Dendritic cell treated with granulocyte-macrophage colony-stimulating factor and Interleukin-4, amounts not matched to agents 40 ng/mL and 50 ng/mL, for 4 days (primary cell): Measurements from ENCODE around the gene FOXC2.
"Not testable (repeated sequence)": the region's sequence is repeated elsewhere in the genome, so short reads cannot be mapped to it uniquely, and the experiment has no call there.

Experiments
- H3K27ac Mint-ChIP-seq: one replicate; pipeline ENCODE4 v1.8.0; 2022; ENCODE audit warnings: mild to moderate bottlenecking, mixed read lengths
- H3K27me3 Mint-ChIP-seq: one replicate; pipeline ENCODE4 v1.8.0; 2022; ENCODE audit warnings: mild to moderate bottlenecking, mixed read lengths
- H3K36me3 Mint-ChIP-seq: one replicate; pipeline ENCODE4 v1.8.0; 2022; ENCODE audit warnings: low read depth, mixed read lengths
- H3K4me1 Mint-ChIP-seq: one replicate; pipeline ENCODE4 v1.8.0; 2022; ENCODE audit warnings: low read depth, mixed read lengths
- H3K4me3 Mint-ChIP-seq: one replicate; pipeline ENCODE4 v1.8.0; 2022; ENCODE audit warnings: mild to moderate bottlenecking, moderate library complexity, mixed read lengths
- H3K9me3 Mint-ChIP-seq: one replicate; pipeline ENCODE4 v1.8.0; 2022; ENCODE audit warnings: mixed read lengths
- intact Hi-C: fragments of 100-400 bp; cut with micrococcal nuclease; formaldehyde crosslinking; loops from one replicate; pipeline ENCODE4 v1.15.0; 2022

FOXC2 gene

DNA sequence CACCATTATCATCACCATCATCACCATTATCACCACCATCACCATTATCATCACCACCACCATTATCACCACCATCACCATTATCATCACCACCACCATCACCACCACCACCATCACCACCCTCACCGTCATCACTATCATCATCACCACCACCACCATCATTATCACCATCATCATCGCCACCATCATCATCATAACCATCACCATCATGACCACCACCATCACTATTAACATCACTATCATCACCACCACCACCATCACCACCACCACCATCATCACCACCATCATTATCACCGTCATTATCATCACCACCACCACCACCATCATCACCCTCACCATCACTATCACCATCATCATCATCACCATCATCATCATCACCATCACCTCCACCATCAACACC is 20.9 kb downstream of the FOXC2 start:
- Mint-ChIP-seq H3K4me3 (no peak overlapping the region), H3K27me3 (peaks cover 14% of the 10 kb centered on the region), H3K9me3 (no peaks in the 10 kb centered on the region), H3K36me3 (no peaks in the 10 kb centered on the region), H3K27ac (no peak overlapping the region), H3K4me1 (no peaks in the 10 kb centered on the region)
- intact Hi-C loops: no loop called here

DNA sequence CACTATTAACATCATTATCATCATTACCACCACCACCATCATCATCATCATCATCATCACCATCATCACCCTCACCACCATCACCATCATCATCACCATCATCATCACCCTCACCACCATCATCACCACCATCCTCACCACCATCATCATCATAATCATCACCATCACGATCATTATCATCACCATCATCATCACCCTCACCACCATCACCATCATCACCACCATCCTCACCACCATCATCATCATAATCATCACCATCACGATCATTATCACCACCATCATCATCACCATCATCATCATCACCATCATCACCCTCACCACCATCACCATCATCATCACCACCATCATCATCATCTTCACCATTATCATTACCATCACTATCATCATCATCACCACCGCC is 21.3 kb downstream of the FOXC2 start:
- H3K4me1 Mint-ChIP-seq, intact Hi-C loops, H3K9me3 Mint-ChIP-seq, H3K27ac Mint-ChIP-seq, H3K36me3 Mint-ChIP-seq, H3K4me3 Mint-ChIP-seq: not testable (repeated sequence)
- peaks cover 16% of the 10 kb centered on the region for H3K27me3 Mint-ChIP-seq

DNA sequence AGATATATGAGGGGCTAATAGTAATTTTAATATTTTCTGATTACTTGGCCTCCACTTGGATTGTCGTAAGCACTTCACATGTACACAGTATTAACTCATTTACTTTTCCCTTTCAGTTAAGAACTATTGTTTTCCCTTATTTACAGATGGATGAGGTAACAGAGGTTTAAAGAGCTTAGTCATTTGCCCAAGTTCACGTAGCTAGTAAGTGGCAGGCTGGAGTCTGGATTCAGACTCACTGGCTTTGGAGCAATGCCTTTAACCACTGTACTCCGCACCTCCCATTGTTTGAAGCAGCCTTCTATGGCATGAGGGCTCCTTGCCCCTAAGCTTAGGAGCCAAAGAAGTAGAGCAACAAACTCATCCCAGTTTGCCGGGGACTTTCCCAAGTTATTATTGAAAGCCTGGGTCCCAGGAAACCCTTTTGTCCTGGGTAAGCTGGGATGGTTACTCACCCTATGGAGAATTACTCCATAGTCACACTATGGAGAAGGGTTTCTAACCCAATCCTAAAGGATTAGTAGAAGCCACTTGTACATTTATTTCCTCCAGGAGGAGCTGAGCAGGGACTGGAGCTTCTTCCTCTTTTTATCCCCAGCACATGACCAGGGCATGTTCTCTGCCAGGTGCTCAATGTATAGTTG is 24.0 kb downstream of the FOXC2 start:
- Mint-ChIP-seq H3K27me3 (peaks cover 28% of the 10 kb centered on the region), H3K36me3 (no peaks in the 10 kb centered on the region), H3K4me1 (no peaks in the 10 kb centered on the region), H3K27ac (no peak overlapping the region), H3K9me3 (no peaks in the 10 kb centered on the region), H3K4me3 (no peak overlapping the region)
- intact Hi-C loops: no loop called here

DNA sequence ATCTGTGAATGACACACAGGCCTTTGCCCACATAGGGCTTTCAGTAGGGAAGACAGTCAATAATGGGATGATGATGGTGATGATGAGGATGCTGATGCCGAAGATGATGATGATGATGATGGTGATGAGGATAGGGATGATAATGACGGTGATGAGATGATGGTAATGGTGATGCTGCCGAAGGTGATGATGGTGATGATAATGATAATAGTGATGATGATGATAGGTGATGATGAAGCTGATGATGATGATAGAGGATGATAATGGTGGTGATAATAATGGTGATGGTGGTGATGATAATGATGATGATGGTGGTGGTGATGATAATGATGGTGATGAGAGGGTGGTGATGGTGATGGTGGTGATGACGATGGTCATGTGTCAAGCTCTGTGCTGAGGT is 24.6 kb downstream of the FOXC2 start:
- intact Hi-C loops: no loop called here
- Mint-ChIP-seq H3K4me1 (no peaks in the 10 kb centered on the region), H3K36me3 (no peaks in the 10 kb centered on the region), H3K27me3 (peaks cover 27% of the 10 kb centered on the region), H3K27ac (no peak overlapping the region), H3K4me3 (no peak overlapping the region), H3K9me3 (no peaks in the 10 kb centered on the region)

DNA sequence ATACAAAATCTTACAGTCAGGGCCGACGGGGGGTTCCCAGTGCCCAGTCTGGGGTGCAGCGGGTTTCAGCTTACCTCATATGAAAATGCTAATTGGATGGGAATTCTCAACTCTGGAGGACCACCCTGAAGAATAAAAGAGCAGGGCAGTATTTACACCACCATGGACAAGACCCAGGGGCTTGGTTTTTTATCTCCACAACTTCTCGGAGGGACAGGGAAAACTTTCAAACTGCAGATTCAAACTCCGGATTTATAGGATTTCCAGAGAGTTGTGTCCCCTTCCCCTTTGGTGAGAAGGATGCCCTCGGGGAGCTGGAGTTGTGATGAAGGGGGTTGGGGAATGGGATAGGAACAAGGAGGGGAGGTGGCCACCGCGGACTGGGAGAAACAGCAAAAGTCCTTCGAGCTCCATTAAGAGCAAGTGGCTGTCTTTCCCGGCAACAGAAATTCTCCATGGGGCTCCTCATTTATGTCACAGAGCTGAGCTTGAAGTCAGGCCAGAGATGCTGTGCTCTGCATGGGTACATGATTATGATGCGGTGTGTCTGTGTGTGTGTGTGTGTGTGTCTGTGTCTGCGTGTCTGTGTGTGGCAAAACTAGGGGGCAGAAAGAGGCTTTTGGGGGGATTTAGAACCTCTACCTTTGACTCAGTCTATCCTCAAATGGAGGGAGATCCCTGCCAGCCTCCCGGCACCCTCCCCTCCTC is 27.4 kb downstream of the FOXC2 start:
- Mint-ChIP-seq H3K4me3 (no peak overlapping the region), H3K9me3 (no peaks in the 10 kb centered on the region), H3K27ac (no peak overlapping the region), H3K4me1 (no peaks in the 10 kb centered on the region), H3K36me3 (no peaks in the 10 kb centered on the region), H3K27me3 (peaks cover 35% of the 10 kb centered on the region)
- intact Hi-C loops: no loop called here

DNA sequence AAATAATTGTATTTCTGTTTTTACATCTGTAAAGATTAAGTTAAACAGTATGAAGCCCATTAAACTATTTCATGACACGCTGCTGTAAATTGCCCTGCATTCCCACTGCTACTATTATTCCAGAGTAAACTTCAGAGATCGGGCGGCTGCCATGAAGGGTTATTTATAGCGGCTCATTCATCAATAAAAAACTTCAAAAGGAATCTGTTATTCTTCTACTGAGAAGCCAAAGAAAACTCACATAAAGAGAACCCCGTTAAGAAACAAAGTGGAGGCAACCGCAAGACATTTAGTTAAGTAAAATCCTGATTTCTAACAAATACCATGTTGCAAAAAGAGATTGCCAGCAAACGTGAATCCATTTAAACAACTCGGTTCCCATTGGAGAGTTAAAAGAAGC is 28.1 kb downstream of the FOXC2 start:
- H3K36me3 Mint-ChIP-seq: no peaks in the 10 kb centered on the region
- H3K27ac Mint-ChIP-seq: no peak overlapping the region
- no peaks in the 10 kb centered on the region for H3K4me1 Mint-ChIP-seq
- intact Hi-C loops: no loop called here
- H3K4me3 Mint-ChIP-seq: no peak overlapping the region
- no peaks in the 10 kb centered on the region for H3K9me3 Mint-ChIP-seq
- H3K27me3 Mint-ChIP-seq: peaks cover 37% of the 10 kb centered on the region

DNA sequence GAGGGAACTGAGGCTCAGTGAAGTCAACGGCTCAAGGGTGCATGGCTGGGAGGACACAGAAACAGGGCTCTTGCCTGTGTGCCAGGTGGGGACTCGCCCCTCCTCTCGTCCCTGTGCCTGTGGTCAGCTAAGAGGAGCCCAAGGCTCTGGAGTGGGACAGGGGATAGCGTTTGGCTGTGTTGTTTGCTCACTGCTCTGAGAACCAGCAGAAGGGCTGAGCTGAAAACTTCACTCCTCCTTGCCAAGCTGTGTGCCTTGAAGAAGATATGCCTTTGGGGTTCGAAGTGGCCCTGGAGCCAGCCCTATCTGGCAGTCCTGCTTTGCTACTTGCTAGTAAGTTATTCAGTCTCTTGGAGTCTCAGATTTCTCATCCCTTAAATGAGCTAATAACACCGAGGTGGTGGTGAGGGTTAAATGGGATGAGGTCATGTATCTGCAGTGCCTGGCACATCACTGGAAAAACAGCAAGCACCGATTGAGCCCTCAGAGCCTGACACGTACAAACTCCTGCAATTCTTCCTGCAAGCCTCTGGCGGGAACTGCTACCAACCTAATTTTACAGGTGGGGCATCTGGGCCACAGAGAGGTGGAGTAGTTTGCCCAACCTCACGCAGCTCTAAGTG is 29.5 kb downstream of the FOXC2 start:
- peaks cover 38% of the 10 kb centered on the region for H3K27me3 Mint-ChIP-seq
- H3K4me3 Mint-ChIP-seq: no peak overlapping the region
- H3K36me3 Mint-ChIP-seq: no peaks in the 10 kb centered on the region
- intact Hi-C loops: no loop called here
- H3K27ac Mint-ChIP-seq: no peak overlapping the region
- no peaks in the 10 kb centered on the region for H3K9me3 Mint-ChIP-seq
- H3K4me1 Mint-ChIP-seq: no peaks in the 10 kb centered on the region

DNA sequence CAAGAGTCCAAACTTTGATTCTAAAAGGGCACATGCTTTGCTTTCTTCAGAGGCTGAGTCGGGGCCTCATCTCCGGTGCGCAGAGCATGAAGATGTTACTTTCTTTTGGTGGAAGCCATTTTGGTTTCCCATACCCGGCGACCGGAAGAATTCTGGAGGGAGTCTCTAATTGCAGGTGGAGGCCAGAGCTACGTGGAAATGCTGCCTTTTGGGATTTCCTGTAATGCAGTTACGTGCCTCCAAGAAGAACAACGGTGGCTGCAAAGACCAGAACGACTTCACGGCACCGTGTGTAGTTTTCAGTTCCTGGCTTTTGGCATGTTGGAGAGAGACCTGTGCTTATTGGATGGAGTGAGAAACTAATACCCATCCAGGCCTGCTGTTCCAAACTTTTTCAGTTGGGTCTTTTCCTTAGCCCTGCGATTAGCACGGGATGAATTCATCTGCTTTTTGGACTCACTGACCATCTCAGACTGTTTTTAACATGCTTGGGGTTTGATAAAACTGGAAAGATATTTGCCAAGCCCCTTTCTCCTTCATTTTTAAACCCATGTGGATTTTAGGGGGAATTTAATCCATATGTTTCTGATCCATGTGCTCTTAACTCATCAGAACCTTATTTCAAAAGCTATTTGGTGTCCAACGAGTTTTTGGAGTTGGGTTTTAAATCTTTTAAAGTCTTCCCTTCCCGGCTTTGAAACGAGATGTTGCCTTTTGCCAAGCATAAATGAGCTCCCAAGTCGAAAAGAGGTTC is 30.7 kb downstream of the FOXC2 start:
- Mint-ChIP-seq H3K4me3 (no peak overlapping the region), H3K27ac (no peak overlapping the region), H3K27me3 (peaks cover 35% of the 10 kb centered on the region), H3K4me1 (no peaks in the 10 kb centered on the region), H3K36me3 (no peaks in the 10 kb centered on the region), H3K9me3 (no peaks in the 10 kb centered on the region)
- intact Hi-C loops: no loop called here

DNA sequence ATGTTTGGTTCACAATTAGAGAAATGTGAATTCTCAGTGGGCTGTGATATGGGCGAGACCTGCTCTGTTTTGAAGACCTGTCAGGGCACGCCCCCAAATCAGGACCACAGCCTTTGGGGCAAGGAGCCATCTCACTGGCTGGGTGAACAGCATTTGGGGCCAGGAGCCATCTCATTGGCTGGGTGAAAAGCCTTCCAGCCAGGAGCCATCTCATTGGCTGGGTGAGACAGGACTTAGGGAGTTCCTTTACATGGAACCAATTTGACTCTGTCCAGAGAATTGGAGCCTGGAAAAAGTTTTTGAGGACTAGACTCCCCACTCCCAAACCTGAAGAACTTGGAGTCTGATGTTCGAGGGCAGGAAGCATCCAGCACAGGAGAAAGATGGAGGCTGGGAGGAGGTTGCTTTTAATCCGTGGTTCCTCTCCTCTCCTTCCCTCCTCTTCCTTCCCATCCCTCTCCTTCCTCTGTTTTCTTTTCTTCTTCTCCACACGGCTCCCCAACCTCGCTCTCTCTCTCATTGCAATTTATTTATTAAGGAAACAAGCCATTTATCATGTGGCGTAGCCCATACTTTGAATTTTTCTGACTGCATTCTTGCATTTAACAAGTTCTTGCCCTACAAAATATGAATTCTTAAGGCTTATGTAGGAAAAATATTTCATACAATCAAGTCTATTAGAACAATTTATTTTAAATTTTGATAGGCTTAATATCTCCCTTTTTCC is 31.4 kb downstream of the FOXC2 start:
- Mint-ChIP-seq H3K27me3 (peaks cover 32% of the 10 kb centered on the region), H3K27ac (no peak overlapping the region), H3K9me3 (no peaks in the 10 kb centered on the region), H3K36me3 (no peaks in the 10 kb centered on the region), H3K4me3 (no peak overlapping the region), H3K4me1 (no peaks in the 10 kb centered on the region)
- intact Hi-C loops: no loop called here

DNA sequence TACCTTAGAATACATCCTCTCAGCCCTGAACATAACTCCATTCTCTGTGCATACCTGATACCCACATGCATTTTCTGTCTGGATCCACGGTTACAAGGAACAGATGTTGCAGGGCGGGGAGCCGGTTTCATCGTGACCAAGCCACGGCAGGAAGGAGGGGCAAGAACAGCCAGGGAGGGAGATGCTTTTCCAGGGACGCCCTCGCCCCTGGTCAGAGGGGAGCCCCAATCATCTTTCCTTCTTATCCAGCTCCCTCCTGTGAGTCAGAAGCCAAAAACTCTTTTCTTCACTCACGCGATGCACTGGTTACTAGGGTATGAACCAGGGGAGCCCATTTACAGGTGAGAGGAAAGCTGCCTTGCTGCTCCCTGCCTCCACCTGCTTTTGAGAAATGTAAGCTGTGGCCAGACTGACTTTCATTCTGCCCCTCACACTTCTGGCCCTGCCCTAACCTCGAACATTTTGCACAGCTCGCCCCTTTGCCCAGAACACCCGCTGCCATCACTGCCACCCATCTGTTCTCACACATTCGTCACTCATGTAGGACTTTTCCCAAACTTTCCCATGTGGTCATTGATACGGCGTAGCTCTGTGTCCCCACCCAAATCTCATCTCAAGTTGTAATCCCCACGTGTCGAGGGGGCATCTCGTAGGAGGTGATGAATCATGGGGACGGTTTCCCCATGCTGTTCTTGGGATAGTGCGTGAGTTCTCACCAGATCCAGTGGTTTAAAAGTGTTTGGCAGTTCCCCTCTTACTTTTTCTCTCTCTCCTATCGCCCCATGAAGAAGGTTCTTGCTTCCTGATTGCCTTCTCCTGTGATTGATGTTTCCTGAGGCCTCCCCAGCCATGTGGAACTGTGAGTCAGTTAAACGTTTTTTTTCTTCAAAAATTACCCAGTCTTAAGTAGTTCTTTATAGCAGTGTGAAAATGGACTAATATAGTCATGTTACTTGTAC is 32.3 kb downstream of the FOXC2 start:
- peaks cover 8% of the 10 kb centered on the region for H3K9me3 Mint-ChIP-seq
- H3K4me1 Mint-ChIP-seq: no peaks in the 10 kb centered on the region
- H3K27ac Mint-ChIP-seq: no peak overlapping the region
- intact Hi-C loops: no loop called here
- no peak overlapping the region for H3K4me3 Mint-ChIP-seq
- H3K36me3 Mint-ChIP-seq: no peaks in the 10 kb centered on the region
- H3K27me3 Mint-ChIP-seq: peaks cover 24% of the 10 kb centered on the region

DNA sequence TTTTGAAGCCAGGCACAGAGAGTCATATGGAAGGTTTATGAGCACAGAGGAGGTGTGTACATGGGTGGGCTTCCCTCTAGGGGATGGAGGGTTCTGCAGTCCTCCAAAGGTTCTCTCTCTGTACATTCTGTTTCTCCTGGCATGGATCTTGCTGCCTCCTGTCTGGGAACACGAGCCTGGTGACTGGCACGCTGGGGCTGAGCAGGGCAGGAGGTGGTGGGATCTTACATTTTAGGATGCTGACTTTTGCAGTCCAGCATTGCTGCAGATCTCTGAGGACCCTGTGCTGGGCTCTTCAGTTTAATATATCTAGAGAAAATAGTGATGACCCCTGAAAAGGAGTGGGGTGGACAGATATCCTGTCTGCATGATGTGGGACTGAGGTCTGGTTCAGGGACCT is 34.7 kb downstream of the FOXC2 start:
- H3K4me1 Mint-ChIP-seq: peaks cover 9% of the 10 kb centered on the region
- H3K4me3 Mint-ChIP-seq: no peak overlapping the region
- H3K9me3 Mint-ChIP-seq: peaks cover 11% of the 10 kb centered on the region
- H3K27me3 Mint-ChIP-seq: peaks cover 14% of the 10 kb centered on the region
- intact Hi-C loops: no loop called here
- H3K27ac Mint-ChIP-seq: no peak overlapping the region
- H3K36me3 Mint-ChIP-seq: no peaks in the 10 kb centered on the region

DNA sequence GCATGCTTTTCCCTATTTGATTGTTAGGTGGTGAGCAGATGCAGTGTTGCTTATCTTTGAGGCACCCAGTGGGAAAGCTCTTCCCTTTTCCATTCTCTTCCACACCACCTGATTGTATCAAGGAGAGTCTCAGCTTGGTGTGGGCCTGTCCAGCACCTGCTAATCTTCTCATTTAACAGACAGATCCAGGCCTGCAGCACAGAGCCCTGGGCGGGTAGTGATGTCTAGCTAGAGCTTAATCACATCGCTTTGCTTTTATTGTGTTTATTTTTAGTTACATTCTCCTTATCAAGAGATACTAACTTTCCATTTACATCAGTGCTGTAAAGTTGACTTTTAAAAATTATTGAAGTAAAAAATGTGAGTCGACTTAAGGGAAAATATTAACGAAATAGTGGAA is 35.9 kb downstream of the FOXC2 start:
- H3K9me3 Mint-ChIP-seq: peaks cover 11% of the 10 kb centered on the region
- H3K36me3 Mint-ChIP-seq: no peaks in the 10 kb centered on the region
- intact Hi-C loops: no loop called here
- no peak overlapping the region for H3K4me3 Mint-ChIP-seq
- peaks cover 9% of the 10 kb centered on the region for H3K4me1 Mint-ChIP-seq
- peaks cover 13% of the 10 kb centered on the region for H3K27me3 Mint-ChIP-seq
- H3K27ac Mint-ChIP-seq: no peak overlapping the region
